ENCODE data around the gene DIDO1. TPM values are rescaled to one million over a fixed set of nuclear protein-coding genes. Genes with fewer than 3 reads are reported as not detected.

Gene DIDO1
- total RNA-seq, 2 experiments from 2014 or later: 100 to 104 TPM

- POLR2A ChIA-PET: no interaction called here
- Mint-ChIP-seq H3K27ac (peak overlapping the region; percentile 37), H3K4me3 (no peak overlapping the region), H3K4me1 (peaks cover 22% of the 10 kb centered on the region), H3K36me3 (peaks cover 37% of the 10 kb centered on the region), H3K9me3 (no peaks in the 10 kb centered on the region), H3K27me3 (no peaks in the 10 kb centered on the region)
- ATAC-seq (ENCODE audit: low read depth) (peak; percentile 51), DNase-seq (no peak)
These were observed 33.7 kb downstream of the DIDO1 start for GRCh38 chr20:62892348-62893304.

GRCh38 chr20:62891111-62891510, 35.2 kb downstream of the DIDO1 start:
- no peak for DNase-seq
- H3K9me3 Mint-ChIP-seq: no peaks in the 10 kb centered on the region
- peak; percentile 59 for ATAC-seq (ENCODE audit: low read depth)
- POLR2A ChIA-PET: interaction anchor here (0.7 to 1.2 kb wide), 3 partner anchors 14 to 164 kb away, joined by 3 read pairs; no protein-coding TSS in a partner anchor
- H3K27ac Mint-ChIP-seq: peak overlapping the region; percentile 77
- peaks cover 45% of the 10 kb centered on the region for H3K36me3 Mint-ChIP-seq
- peaks cover 24% of the 10 kb centered on the region for H3K4me1 Mint-ChIP-seq
- no peaks in the 10 kb centered on the region for H3K27me3 Mint-ChIP-seq
- peak overlapping the region; percentile 3 for H3K4me3 Mint-ChIP-seq

- peaks cover 43% of the 10 kb centered on the region for H3K36me3 Mint-ChIP-seq
These were observed 35.9 kb downstream of the DIDO1 start for GRCh38 chr20:62890444-62890843.

GRCh38 chr20:62889871-62890270, 36.4 kb downstream of the DIDO1 start:
- Mint-ChIP-seq H3K4me3 (no peak overlapping the region), H3K27me3 (no peaks in the 10 kb centered on the region), H3K36me3 (peaks cover 40% of the 10 kb centered on the region), H3K4me1 (peaks cover 22% of the 10 kb centered on the region), H3K9me3 (no peaks in the 10 kb centered on the region), H3K27ac (no peak overlapping the region)
- POLR2A ChIA-PET: interaction anchor here (0.6 kb wide), 1 partner anchor 64 kb away, joined by 3 read pairs; no protein-coding TSS in a partner anchor
- ATAC-seq (ENCODE audit: low read depth): no peak
- no peak for DNase-seq

More at GRCh38 chr20:62890444-62890843, 35.9 kb downstream of the DIDO1 start:
- Mint-ChIP-seq H3K9me3 (no peaks in the 10 kb centered on the region), H3K4me3 (no peak overlapping the region), H3K27me3 (no peaks in the 10 kb centered on the region), H3K4me1 (peaks cover 24% of the 10 kb centered on the region), H3K27ac (no peak overlapping the region)
- no peak for DNase-seq
- POLR2A ChIA-PET: interaction anchor here (1.1 to 1.2 kb wide), 2 partner anchors 13 to 28 kb away, joined by 3 read pairs; no protein-coding TSS in a partner anchor
- no peak for ATAC-seq (ENCODE audit: low read depth)

GRCh38 chr20:62889411-62889810, 36.9 kb downstream of the DIDO1 start:
- ATAC-seq (ENCODE audit: low read depth) (no peak), DNase-seq (no peak)
- Mint-ChIP-seq H3K4me3 (no peak overlapping the region), H3K27ac (no peak overlapping the region), H3K9me3 (no peaks in the 10 kb centered on the region), H3K4me1 (peaks cover 22% of the 10 kb centered on the region), H3K36me3 (peaks cover 39% of the 10 kb centered on the region), H3K27me3 (no peaks in the 10 kb centered on the region)
- POLR2A ChIA-PET: interaction anchor here (0.6 kb wide), 1 partner anchor 65 kb away, joined by 3 read pairs; no protein-coding TSS in a partner anchor

- no peaks in the 10 kb centered on the region for H3K27me3 Mint-ChIP-seq
- POLR2A ChIA-PET: interaction anchor here (1.1 to 1.6 kb wide), 2 partner anchors 12 to 49 kb away, joined by 5 to 6 read pairs; no protein-coding TSS in a partner anchor
- peaks cover 35% of the 10 kb centered on the region for H3K36me3 Mint-ChIP-seq
- no peaks in the 10 kb centered on the region for H3K9me3 Mint-ChIP-seq
- DNase-seq (no peak), ATAC-seq (ENCODE audit: low read depth) (no peak)
- no peak overlapping the region for H3K4me3 Mint-ChIP-seq
- H3K4me1 Mint-ChIP-seq: peaks cover 20% of the 10 kb centered on the region
- no peak overlapping the region for H3K27ac Mint-ChIP-seq
These were observed 37.4 kb downstream of the DIDO1 start for GRCh38 chr20:62888910-62889309.

- POLR2A ChIA-PET: interaction anchor here (1.1 to 1.6 kb wide), 2 partner anchors 11 to 49 kb away, joined by 5 to 6 read pairs; no protein-coding TSS in a partner anchor
- peaks cover 19% of the 10 kb centered on the region for H3K4me1 Mint-ChIP-seq
- DNase-seq (no peak), ATAC-seq (ENCODE audit: low read depth) (no peak)
- peak overlapping the region; percentile 45 for H3K27ac Mint-ChIP-seq
- H3K36me3 Mint-ChIP-seq: peaks cover 33% of the 10 kb centered on the region
- H3K27me3 Mint-ChIP-seq: no peaks in the 10 kb centered on the region
- no peak overlapping the region for H3K4me3 Mint-ChIP-seq
- H3K9me3 Mint-ChIP-seq: no peaks in the 10 kb centered on the region
These were observed 37.9 kb downstream of the DIDO1 start for GRCh38 chr20:62888406-62888805.

- Mint-ChIP-seq H3K27me3 (no peaks in the 10 kb centered on the region), H3K4me3 (no peak overlapping the region), H3K36me3 (peaks cover 32% of the 10 kb centered on the region), H3K9me3 (no peaks in the 10 kb centered on the region), H3K4me1 (peaks cover 16% of the 10 kb centered on the region), H3K27ac (no peak overlapping the region)
- DNase-seq (no peak), ATAC-seq (ENCODE audit: low read depth) (no peak)
- POLR2A ChIA-PET: interaction anchor here (1.1 to 1.6 kb wide), 3 partner anchors 11 to 50 kb away, joined by 4 to 6 read pairs (median 5); partner anchors contain the start of gene TCFL5
These were observed 38.5 kb downstream of the DIDO1 start for GRCh38 chr20:62887860-62888239.

GRCh38 chr20:62887152-62887859, 39.0 kb downstream of the DIDO1 start:
- Mint-ChIP-seq H3K4me1 (peaks cover 12% of the 10 kb centered on the region), H3K4me3 (no peak overlapping the region), H3K27ac (no peak overlapping the region), H3K27me3 (no peaks in the 10 kb centered on the region), H3K36me3 (peaks cover 28% of the 10 kb centered on the region), H3K9me3 (no peaks in the 10 kb centered on the region)
- POLR2A ChIA-PET: interaction anchor here (1.1 to 1.6 kb wide), 2 partner anchors 10 to 26 kb away, joined by 4 to 6 read pairs; partner anchors contain the start of gene TCFL5
- ATAC-seq (ENCODE audit: low read depth) (peak; percentile 34), DNase-seq (no peak)

GRCh38 chr20:62886709-62887058, 39.6 kb downstream of the DIDO1 start:
- POLR2A ChIA-PET: interaction anchor here (1.1 kb wide), 1 partner anchor 25 kb away, joined by 4 read pairs; the partner anchor contains the start of gene TCFL5
- Mint-ChIP-seq H3K36me3 (peaks cover 23% of the 10 kb centered on the region), H3K4me1 (peaks cover 9% of the 10 kb centered on the region), H3K27ac (no peak overlapping the region), H3K9me3 (no peaks in the 10 kb centered on the region), H3K27me3 (no peaks in the 10 kb centered on the region), H3K4me3 (no peak overlapping the region)
- DNase-seq (no peak), ATAC-seq (ENCODE audit: low read depth) (no peak)

- H3K9me3 Mint-ChIP-seq: no peaks in the 10 kb centered on the region
- H3K4me1 Mint-ChIP-seq: peaks cover 7% of the 10 kb centered on the region
- peaks cover 22% of the 10 kb centered on the region for H3K36me3 Mint-ChIP-seq
- no peak overlapping the region for H3K4me3 Mint-ChIP-seq
- no peaks in the 10 kb centered on the region for H3K27me3 Mint-ChIP-seq
- H3K27ac Mint-ChIP-seq: no peak overlapping the region
- DNase-seq (no peak), ATAC-seq (ENCODE audit: low read depth) (no peak)
- POLR2A ChIA-PET: no interaction called here
These were observed 40.2 kb downstream of the DIDO1 start for GRCh38 chr20:62885896-62886708.

GRCh38 chr20:62885046-62885895, 41.0 kb downstream of the DIDO1 start:
- no peaks in the 10 kb centered on the region for H3K27me3 Mint-ChIP-seq
- DNase-seq: no peak
- no peak for ATAC-seq (ENCODE audit: low read depth)
- H3K4me1 Mint-ChIP-seq: peaks cover 2% of the 10 kb centered on the region
- H3K9me3 Mint-ChIP-seq: no peaks in the 10 kb centered on the region
- no peak overlapping the region for H3K27ac Mint-ChIP-seq
- POLR2A ChIA-PET: no interaction called here
- H3K36me3 Mint-ChIP-seq: peaks cover 16% of the 10 kb centered on the region
- no peak overlapping the region for H3K4me3 Mint-ChIP-seq

Measured in activated naive CD8-positive, alpha-beta T cell treated with anti-CD3 and anti-CD28 coated beads, Interleukin-2, amount 10 ng/mL, durations not matched to agents 7 days and 5 days (primary cell).